GM18868 (cell line): ENCODE measurements around the gene ZNF534.
"Not testable (repeated sequence)": the region's sequence is repeated elsewhere in the genome, so short reads cannot be mapped to it uniquely, and the experiment has no call there.

ENCODE experiments used
- ATAC-seq: cut with Tn5 transposase; IDR thresholded peaks from one replicate; pipeline ENCODE4 v1.9.1; 2021; ENCODE audit warnings: mild to moderate bottlenecking, moderate library complexity; ENCODE audit not compliant: unreplicated experiment

The ZNF534 gene

DNA sequence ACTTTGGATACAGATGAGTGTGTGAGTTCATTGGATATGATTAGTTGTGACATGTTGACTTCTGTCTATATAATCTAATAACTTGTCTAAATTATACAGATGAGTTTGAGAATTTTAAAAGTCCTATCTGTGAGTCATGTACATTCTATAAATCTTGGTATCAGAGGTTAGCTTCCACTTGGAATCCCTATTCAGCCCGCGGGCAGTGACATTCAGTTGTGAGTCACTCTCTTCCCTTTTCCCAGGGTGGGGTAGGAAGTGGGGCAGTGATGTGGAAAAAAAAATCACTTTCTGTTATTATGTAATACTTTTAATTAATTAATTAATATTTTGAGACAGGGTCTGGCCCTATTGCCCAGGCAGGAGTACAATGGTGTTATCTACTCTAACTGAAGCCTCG is 65.6 kb downstream of the ZNF534 start:
- ATAC-seq = no peak

DNA sequence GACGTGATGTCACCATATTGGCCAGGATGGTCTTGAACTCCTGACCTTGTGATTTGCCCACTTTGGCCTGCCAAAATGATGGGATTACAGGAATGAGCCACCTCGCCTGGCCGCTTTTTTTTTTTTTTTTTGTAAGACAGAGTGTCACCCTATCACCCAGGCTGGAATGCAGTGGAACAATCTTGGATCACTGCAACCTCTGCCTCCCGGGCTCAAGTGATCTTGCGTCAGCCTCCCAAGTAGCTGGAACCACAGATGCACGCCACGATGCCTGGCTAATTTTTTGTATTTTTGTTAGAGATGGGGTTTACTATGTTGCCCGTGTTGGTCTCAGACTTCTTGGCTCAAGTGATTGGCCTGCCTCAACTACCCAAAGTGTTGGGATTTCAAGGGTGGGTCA is 69.6 kb downstream of the ZNF534 start:
- no peak for ATAC-seq

DNA sequence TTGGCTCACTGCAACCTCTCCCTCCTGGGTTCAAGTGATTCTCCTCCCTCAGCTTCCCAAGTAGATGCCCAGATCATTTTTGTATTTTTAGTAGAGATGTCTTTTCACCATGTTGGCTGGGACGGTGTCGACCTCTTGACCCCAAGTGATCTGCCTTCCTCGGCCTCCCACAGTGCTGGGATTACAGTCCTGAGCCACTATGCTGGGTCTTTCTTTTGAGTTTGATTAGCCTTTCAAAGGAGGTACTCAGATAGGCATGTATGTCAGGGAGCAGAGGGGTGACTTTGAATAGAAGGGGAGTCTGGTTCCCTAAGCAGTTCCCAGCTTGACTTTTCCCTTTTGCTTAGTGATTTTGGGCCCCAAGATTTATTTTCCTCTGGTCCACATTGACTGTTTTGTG is 71.5 kb downstream of the ZNF534 start:
- ATAC-seq = not testable (repeated sequence)

DNA sequence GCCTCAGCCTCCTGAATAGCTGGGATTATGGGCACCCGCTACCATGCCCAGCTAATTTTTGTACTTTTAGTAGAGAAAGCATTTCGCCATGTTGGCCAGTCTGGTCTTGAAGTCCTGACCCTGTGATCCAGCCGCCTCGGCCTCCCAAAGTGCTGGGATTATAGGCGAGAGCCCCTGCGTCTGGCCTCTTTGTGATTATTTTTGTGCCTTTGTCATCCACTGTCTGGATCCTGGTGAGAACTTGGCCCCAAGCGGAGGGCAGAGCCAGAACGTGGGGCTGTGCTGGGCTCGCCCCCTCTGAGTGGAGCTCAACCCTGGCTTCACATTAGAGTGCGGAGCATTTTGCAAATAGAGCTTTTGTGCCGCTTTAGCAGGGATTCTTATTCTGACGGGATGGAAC is 72.0 kb downstream of the ZNF534 start:
- ATAC-seq = not testable (repeated sequence)
